ENCODE results near the gene RAD23A.
A peak's percentile ranks its signal among the peaks of the same experiment; 100 is the strongest.

RAD23A gene

GRCh38 chr19:12985049-12985776 is 39.6 kb downstream of the RAD23A start:
- DNase-seq: peak; percentile 31
- no peak for TF ChIP-seq CTCF (IDR thresholded peaks at IDR 0.05; ENCODE audit: low read depth, low read length)
- H3K27ac ChIP-seq: no peak overlapping the region
- H3K4me3 ChIP-seq (ENCODE audit: low read depth, low read length): no peak overlapping the region
- H3K9me3 ChIP-seq (ENCODE audit: severe bottlenecking): no peaks in the 10 kb centered on the region
- no peaks in the 10 kb centered on the region for H3K36me3 ChIP-seq
- no peaks in the 10 kb centered on the region for H3K27me3 ChIP-seq (ENCODE audit: insufficient read depth, low read depth, severe bottlenecking)

GRCh38 chr19:12986726-12987125 is 41.1 kb downstream of the RAD23A start:
- no peak for DNase-seq
- TF ChIP-seq CTCF (IDR thresholded peaks at IDR 0.05; ENCODE audit: low read depth, low read length): no peak

GRCh38 chr19:12987190-12987589 is 41.5 kb downstream of the RAD23A start:
- Histone ChIP-seq H3K27ac (no peak overlapping the region), H3K4me3 (ENCODE audit: low read depth, low read length) (no peak overlapping the region)

More at GRCh38 chr19:12986726-12987125, 41.1 kb downstream of the RAD23A start:
- no peak overlapping the region for H3K27ac ChIP-seq
- H3K27me3 ChIP-seq (ENCODE audit: insufficient read depth, low read depth, severe bottlenecking): no peaks in the 10 kb centered on the region
- no peaks in the 10 kb centered on the region for H3K36me3 ChIP-seq
- H3K9me3 ChIP-seq (ENCODE audit: severe bottlenecking): no peaks in the 10 kb centered on the region
- no peak overlapping the region for H3K4me3 ChIP-seq (ENCODE audit: low read depth, low read length)

GRCh38 chr19:12987781-12988180 is 42.1 kb downstream of the RAD23A start:
- no peak overlapping the region for H3K4me3 ChIP-seq (ENCODE audit: low read depth, low read length)
- no peaks in the 10 kb centered on the region for H3K27me3 ChIP-seq (ENCODE audit: insufficient read depth, low read depth, severe bottlenecking)

More at GRCh38 chr19:12987190-12987589, 41.5 kb downstream of the RAD23A start:
- no peak for DNase-seq
- no peaks in the 10 kb centered on the region for H3K9me3 ChIP-seq (ENCODE audit: severe bottlenecking)
- no peak for TF ChIP-seq CTCF (IDR thresholded peaks at IDR 0.05; ENCODE audit: low read depth, low read length)
- no peaks in the 10 kb centered on the region for H3K36me3 ChIP-seq
- no peaks in the 10 kb centered on the region for H3K27me3 ChIP-seq (ENCODE audit: insufficient read depth, low read depth, severe bottlenecking)

GRCh38 chr19:12990431-12990830 is 44.8 kb downstream of the RAD23A start:
- Histone ChIP-seq H3K4me3 (ENCODE audit: low read depth, low read length) (no peak overlapping the region), H3K9me3 (ENCODE audit: severe bottlenecking) (no peaks in the 10 kb centered on the region), H3K27me3 (ENCODE audit: insufficient read depth, low read depth, severe bottlenecking) (peaks cover 3% of the 10 kb centered on the region), H3K36me3 (no peaks in the 10 kb centered on the region), H3K27ac (no peak overlapping the region)
- DNase-seq: no peak
- no peak for TF ChIP-seq CTCF (IDR thresholded peaks at IDR 0.05; ENCODE audit: low read depth, low read length)

More at GRCh38 chr19:12987781-12988180, 42.1 kb downstream of the RAD23A start:
- TF ChIP-seq CTCF (IDR thresholded peaks at IDR 0.05; ENCODE audit: low read depth, low read length): no peak
- Histone ChIP-seq H3K27ac (no peak overlapping the region), H3K9me3 (ENCODE audit: severe bottlenecking) (no peaks in the 10 kb centered on the region), H3K36me3 (no peaks in the 10 kb centered on the region)
- no peak for DNase-seq

GRCh38 chr19:12990853-12991252 is 45.2 kb downstream of the RAD23A start:
- H3K27ac ChIP-seq: no peak overlapping the region
- H3K36me3 ChIP-seq: no peaks in the 10 kb centered on the region
- H3K4me3 ChIP-seq (ENCODE audit: low read depth, low read length): no peak overlapping the region
- TF ChIP-seq CTCF (IDR thresholded peaks at IDR 0.05; ENCODE audit: low read depth, low read length): no peak
- peaks cover 3% of the 10 kb centered on the region for H3K27me3 ChIP-seq (ENCODE audit: insufficient read depth, low read depth, severe bottlenecking)
- H3K9me3 ChIP-seq (ENCODE audit: severe bottlenecking): no peaks in the 10 kb centered on the region
- DNase-seq: no peak
